ENCODE data around the gene KIF13A.

The KIF13A gene

DNA sequence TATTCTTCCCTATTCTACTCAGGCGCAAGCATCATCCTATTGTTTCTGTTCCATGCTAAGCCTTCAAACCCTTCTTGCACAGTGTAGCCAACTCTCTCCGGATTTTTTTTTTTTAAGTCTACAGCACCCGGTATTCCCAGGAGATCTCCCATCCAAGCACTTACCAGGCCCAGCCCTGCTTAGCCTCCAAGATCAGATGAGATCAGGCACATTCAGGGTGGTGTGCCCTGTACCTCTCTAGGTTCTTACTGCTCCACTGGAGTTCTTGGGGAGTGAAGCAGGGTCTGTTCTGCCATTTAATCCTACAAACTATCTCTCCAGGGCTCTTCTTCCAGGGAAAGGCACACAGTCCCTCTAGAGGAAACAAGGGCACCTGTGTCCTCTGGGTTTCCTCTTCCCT lies 265.8 kb downstream of the KIF13A start:
- DNase-seq (ENCODE audit: low read depth) = no peak

DNA sequence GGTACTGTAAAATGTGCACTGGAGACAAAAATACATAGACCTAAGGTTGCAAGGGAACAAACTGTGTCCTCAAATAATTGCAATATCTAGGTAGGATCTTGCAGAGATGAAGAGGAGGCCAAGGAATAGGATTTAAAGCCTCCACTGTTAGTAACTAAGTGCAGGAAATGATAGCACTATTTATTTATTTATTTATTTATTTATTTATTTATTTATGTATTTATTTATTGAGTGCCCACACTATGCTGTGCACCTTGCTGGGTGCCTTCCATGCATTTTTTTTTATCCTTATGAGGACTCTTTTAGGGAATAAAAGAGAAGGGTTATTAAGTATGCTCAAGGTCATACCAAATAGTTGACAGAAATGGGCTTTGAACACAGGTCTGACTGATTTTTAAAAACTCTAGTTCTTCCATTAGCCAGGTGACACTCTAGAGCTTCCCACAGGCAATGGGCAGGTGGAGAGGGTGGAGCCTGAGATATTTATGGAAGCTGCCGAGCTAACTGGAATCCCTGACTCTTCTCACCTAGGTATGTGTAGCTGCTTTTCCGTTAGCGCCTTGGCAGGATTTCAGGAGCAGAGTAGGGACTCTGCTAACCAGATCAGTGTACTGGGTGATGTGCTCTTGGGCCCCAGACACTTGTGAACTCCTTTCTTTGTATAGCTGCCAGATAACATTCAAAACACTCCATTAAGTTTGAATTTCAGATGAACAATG lies 268.0 kb downstream of the KIF13A start:
- no peak for DNase-seq (ENCODE audit: low read depth)

DNA sequence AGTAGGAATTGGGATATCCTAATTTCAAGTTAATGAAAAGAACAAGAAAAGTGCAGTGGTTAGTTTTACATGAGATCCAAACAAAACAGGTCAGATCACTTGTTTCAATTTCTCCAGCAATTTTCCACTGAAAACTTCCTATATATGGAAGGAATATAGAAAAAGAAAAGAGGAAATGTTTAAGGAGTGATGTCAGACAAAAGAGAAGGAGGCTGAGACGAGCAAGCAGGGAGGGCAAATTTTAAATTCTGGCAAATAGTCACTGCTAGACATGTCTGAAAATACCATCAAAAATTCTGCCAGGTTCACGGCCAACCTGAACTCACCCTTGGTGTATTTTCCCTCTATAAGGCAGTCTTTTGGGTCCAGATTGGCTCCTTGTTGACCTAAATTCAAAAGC lies 271.2 kb downstream of the KIF13A start:
- DNase-seq (ENCODE audit: low read depth) = no peak

DNA sequence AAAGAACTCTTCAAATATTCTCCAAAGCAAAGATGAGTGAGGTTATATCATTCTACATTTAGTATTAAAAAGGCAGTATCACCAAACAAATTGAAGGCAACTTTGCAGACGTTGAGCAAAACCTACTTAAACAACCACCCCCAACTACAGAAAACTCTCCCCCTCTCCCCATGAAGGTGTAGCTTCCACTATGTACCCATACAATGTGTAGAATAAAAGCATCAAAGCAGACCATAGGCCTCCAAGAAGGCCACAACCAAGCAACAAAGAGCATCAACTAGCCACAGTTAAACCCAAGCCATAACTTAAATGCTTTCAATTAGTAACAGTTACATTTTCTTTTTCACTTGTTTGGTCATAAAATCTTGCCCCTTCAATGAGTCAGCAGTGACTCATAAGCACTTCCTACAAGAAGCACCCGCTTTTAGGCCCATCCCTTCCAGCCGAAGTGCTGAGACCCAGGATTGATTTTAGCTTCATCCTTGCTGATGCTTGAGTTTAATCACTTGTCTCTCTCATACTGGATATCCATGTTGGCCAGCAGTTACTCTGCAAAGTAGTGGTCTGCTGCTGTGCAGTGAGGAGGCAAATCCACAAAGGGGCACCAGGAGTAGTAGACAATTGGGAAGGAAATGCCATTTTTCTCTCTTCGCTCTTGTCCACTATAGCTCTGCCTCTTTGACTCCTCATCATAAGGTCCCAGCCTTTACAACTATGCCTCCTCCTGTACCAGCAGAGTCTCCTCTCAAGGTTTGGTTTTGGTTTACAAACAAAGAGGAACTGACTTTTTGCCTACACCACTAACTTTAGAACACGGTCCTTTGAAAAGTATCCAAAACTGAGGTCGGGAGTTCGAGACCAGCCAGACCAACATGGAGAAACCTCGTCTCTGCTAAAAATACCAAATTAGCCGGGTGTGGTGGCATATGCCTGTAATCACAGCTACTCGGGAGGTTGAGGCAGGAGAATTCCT lies 272.3 kb downstream of the KIF13A start:
- DNase-seq (ENCODE audit: low read depth) = peak; percentile 99

DNA sequence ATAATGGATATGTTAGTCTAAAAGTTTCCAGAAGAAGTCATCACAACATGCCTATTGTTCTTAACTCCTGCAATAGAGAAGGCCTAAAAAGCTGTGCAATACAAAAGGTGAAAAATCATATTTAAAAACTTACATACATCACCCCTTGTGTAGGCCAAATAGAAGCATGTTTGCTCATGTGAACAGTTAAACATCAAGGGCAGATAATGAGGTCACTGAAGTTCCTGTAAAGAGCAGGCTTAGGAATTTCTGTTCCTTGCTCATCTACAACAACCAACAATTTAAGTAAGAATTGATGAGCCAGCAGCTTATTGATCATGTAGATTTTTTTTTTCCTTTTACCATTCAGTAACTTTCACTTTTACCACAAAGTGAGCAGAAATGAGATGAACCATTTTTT lies 273.3 kb downstream of the KIF13A start:
- peak; percentile 64 for DNase-seq (ENCODE audit: low read depth)

DNA sequence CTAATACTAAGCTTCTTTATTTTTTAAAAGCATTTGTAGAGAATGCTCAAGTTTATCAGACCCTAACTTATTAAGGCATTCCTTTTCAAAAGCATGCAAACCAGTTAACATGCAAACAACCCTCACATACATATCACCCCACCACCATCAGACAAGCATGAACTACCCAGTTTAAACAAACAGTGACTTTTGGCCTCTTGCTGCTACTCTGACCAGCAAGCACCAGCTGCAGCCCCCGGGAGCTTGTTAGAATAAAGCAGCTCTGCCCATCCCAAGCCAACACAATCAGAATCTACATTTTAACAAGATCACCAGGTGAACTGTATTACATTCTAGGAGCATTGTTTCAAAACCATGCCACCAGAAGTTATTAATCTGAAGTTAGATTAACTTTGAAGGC lies 274.9 kb downstream of the KIF13A start:
- DNase-seq (ENCODE audit: low read depth) = no peak

DNA sequence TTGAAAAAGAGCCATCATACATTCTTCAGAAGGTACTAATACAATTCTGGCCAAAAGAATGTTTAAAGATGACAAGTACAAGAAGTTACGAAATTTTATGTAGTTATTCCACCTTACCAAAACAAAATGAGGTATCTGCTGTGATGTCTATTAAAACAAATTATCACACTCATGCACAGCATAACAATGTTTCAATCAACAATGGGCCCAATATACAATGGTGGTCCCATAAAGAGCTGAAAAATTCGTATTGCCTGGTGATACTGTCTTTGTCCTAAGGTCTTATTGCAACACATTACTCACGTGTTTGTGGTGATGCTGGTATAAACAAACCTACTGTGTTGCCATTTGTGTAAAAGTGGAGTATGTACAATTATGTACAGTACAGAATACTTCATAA lies 277.1 kb downstream of the KIF13A start:
- peak; percentile 77 for DNase-seq (ENCODE audit: low read depth)

DNA sequence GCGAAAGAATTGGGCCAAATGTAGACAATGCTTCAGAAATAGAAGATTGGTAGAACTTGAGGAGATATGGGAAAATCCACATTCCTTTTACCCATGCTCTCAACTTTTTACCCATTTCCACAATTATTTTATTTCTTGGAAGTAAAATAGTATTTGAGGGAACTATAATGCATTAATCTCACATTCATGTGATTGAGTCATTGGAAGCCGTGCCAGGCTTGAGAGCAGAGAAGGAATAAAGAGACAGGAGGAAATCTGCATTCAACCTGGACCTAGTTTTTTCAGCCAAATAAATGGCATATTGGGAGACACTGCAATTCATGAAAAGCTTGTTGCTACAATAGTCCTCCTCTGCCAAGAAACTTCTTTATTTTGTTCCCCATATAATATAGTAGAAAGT lies 278.0 kb downstream of the KIF13A start:
- no peak for DNase-seq (ENCODE audit: low read depth)

Measured in ELR (cell line).